K562 (cell line): ENCODE data around the gene STK11. TPM values are rescaled to one million over a fixed set of nuclear protein-coding genes. Genes with fewer than 3 reads are reported as not detected.
A peak's percentile ranks its signal among the peaks of the same experiment; 100 is the strongest.

Experiments used
- HDAC8 ChIP-seq: fragments of 450-650 bp; IDR thresholded peaks from 2 replicates; pipeline ENCODE4 v1.6.1; 2016; ENCODE audit warnings: mild to moderate bottlenecking, missing genetic modification characterization, moderate library complexity, missing compliant biosample characterization
- MTA2 ChIP-seq: fragments of 450-650 bp; IDR thresholded peaks from 2 replicates; pipeline ENCODE4 v1.6.1; 2016; ENCODE audit warnings: low read depth
- PKNOX1 ChIP-seq: fragments of 450-650 bp; IDR thresholded peaks from 2 replicates; pipeline ENCODE4 v1.6.1; 2016
- RBFOX2 ChIP-seq: fragments of 200-400 bp; formaldehyde crosslinking; IDR thresholded peaks from 2 replicates; pipeline ENCODE4 v1.6.1; 2017; ENCODE audit warnings: low read depth, mild to moderate bottlenecking, low read length, moderate library complexity
- SFPQ ChIP-seq: fragments of 200-400 bp; formaldehyde crosslinking; IDR thresholded peaks from 2 replicates; pipeline ENCODE4 v1.6.1; 2017; ENCODE audit warnings: mild to moderate bottlenecking, low read depth, low read length, moderate library complexity
- polyA plus RNA-seq, 8 experiments: library from polyadenylated mRNA; depleted of rRNA in 4 of 8; stranded (reverse) in 5 of 8; unstranded in 3 of 8; fragments of >200 nt; fragmentation: Nextera tagmentation in 2 of 8; fragmentation: Illumina TruSeq in 1 of 8; extraction: Ambion mirVana in 2 of 8; extraction: Trizol in 1 of 8; gene quantifications; 2 replicates each; pipeline versions ENCODE4 v1.2.1 to v1.2.3, GENCODE V29; 2011 to 2014; ENCODE audit warnings: inconsistent platforms in 1 of 8, missing spikeins in 1 of 8
- total RNA-seq, 7 experiments: library from RNA; depleted of rRNA in 6 of 7; stranded (reverse); fragments of >200 nt in 6 of 7; fragmentation: Illumina TruSeq in 2 of 7; extraction: Trizol in 2 of 7; gene quantifications; 2 replicates each; pipeline versions ENCODE4 v1.2.1 to v1.2.3, GENCODE V29; 2011 to 2021; ENCODE audit warnings: low replicate concordance in 1 of 7
- TF ChIP-seq, protein P1 (sequence below): sonication (generic); formaldehyde crosslinking; IDR thresholded peaks from 2 replicates; pipeline ENCODE4 v1.9.0; 2022; ENCODE audit warnings: mild to moderate bottlenecking, missing genetic modification reagents

Gene STK11
- total and polyA plus RNA-seq, 9 of the 15 experiments (the other 6 are each of a cell fraction or from before 2014, with no cell fraction given) = 0.15 to 96.5 (median 31.7) TPM

DNA sequence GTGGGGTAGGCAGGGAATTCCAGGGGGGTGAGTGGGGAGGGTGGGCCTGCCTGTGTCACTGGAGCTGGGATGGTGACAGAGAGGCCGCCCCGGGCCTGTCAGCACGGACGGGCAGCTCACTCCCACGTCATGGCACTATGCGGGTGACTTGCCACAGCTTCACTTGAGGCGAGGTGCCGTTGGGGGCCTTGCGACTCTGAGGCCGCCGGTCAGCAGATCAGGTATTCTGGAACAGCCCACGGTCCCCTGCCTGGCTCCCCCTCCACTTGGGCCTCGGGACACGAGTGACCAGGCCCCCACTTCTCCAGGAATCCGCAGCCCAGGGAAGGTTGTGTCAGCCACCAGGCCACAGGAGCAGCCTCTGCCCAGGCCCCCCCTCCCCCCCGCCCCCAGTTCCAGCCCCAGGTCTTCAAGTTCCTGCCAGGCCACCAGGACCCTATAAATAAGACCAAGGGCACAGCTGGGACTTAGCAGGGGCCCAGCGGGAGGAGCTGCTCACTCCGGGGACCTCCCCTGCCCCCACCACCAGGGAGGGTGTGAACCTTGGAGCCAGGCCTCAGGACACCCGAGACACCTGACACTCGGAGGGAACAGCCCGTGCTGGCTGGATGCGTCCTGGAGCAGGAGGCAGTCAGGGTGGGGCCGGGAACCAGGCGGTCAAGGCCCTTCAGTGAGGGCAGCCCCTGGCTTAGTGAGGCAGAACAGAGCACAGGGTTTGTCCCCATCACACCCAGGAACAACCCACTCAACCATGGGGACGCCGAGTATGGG lies 40.1 kb downstream of the STK11 start (continued):
- TF ChIP-seq, protein P1, sequence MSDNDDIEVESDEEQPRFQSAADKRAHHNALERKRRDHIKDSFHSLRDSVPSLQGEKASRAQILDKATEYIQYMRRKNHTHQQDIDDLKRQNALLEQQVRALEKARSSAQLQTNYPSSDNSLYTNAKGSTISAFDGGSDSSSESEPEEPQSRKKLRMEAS (CRISPR knock-in tag) = 0 out of 2 replicates have a peak, but pooled peaks have one; percentile 21
- TF ChIP-seq MTA2 (no peak), RBFOX2 (peak; percentile 28; the same call in 1 of the 2 replicates), HDAC8 (no peak), PKNOX1 (no peak), SFPQ (no peak)
- TF ChIP-seq, all 486 proteins: peak for 9
